H1 (cell line): ENCODE data around the gene PTX4. TPM values are rescaled to one million over a fixed set of nuclear protein-coding genes. Genes with fewer than 3 reads are reported as not detected.

Source experiments
- ASH2L ChIP-seq: fragments of 200-600, 300-600 bp; sonication (generic); IDR thresholded peaks from one replicate; pipeline ENCODE4 v1.7.1; 2017; ENCODE audit warnings: low read length
- CHD7 ChIP-seq: fragments of 300-600 bp; sonication (generic); IDR thresholded peaks from 2 replicates; pipeline ENCODE4 v1.7.1; 2012; ENCODE audit warnings: low read length, moderate library complexity, mild to moderate bottlenecking, inconsistent platforms; ENCODE audit not compliant: insufficient replicate concordance
- SUZ12 ChIP-seq: fragments of 200-600 bp; sonication (generic); IDR thresholded peaks from 2 replicates; pipeline ENCODE4 v1.6.1; 2012; ENCODE audit warnings: mild to moderate bottlenecking, inconsistent platforms, low read length, moderate library complexity, mixed read lengths
- polyA plus RNA-seq, 7 experiments: library from polyadenylated mRNA; depleted of rRNA in 3 of 7; stranded (reverse) in 5 of 7; unstranded in 2 of 7; fragments of >200 nt in 5 of 7; fragments of 200-250 nt in 2 of 7; gene quantifications; 1 replicate in 5 of 7; 2 replicates in 1 of 7; 4 replicates in 1 of 7; pipeline versions ENCODE4 v1.2.1 to v1.2.3, GENCODE V29; 2011 to 2013; ENCODE audit warnings: missing spikeins in 2 of 7, mixed read lengths in 2 of 7
- total RNA-seq: library from RNA; stranded (reverse); fragmentation: NEBNext Ultra II Directional; extraction: Animal tissue kit (Norgen Biotek cat#: 25700); gene quantifications from 2 replicates; pipeline ENCODE4 v1.2.1, GENCODE V29; 2021

Gene PTX4
- total and polyA plus RNA-seq, 2 of the 8 experiments (the other 6 are each of a cell fraction or from before 2014, with no cell fraction given): not detected

GRCh38 chr16:1520461-1520860 is 31.7 kb upstream of the PTX4 start (continued):
- TF ChIP-seq CHD7 (no peak), ASH2L (no peak), SUZ12 (no peak)
